ENCODE results near the gene SLC4A8.

DNA sequence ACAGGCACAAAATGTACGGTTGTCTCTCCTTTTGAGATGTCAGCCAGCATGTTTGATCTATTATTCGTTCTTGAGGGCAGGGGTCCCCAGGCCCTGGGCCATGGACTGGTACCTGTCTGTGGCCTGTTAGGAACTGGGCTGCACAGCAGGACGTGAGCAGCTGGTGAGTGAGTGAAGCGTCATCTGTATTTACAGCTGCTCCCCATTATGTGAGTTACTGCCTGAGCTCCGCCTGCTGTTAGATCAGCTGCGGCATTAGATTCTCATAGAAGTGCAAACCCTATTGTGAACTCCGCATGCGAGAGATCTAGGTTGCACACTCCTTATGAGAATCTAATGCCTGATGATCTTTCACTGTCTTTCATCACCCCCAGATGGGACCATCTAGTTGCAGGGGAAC, 125.0 kb downstream of the SLC4A8 start:
- TF ChIP-seq, protein P1, sequence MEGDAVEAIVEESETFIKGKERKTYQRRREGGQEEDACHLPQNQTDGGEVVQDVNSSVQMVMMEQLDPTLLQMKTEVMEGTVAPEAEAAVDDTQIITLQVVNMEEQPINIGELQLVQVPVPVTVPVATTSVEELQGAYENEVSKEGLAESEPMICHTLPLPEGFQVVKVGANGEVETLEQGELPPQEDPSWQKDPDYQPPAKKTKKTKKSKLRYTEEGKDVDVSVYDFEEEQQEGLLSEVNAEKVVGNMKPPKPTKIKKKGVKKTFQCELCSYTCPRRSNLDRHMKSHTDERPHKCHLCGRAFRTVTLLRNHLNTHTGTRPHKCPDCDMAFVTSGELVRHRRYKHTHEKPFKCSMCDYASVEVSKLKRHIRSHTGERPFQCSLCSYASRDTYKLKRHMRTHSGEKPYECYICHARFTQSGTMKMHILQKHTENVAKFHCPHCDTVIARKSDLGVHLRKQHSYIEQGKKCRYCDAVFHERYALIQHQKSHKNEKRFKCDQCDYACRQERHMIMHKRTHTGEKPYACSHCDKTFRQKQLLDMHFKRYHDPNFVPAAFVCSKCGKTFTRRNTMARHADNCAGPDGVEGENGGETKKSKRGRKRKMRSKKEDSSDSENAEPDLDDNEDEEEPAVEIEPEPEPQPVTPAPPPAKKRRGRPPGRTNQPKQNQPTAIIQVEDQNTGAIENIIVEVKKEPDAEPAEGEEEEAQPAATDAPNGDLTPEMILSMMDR (optimal IDR thresholded peaks at IDR 0.05 in 1 of 3, IDR thresholded peaks at IDR 0.05 in 1 of 3, conservative IDR thresholded peaks at IDR 0.05 in 1 of 3; ENCODE audit: extremely low read depth in 1 of 3, insufficient read depth in 2 of 3, low read length in 3 of 3): no peak
- no peak for TF ChIP-seq EZH2 (IDR thresholded peaks at IDR 0.05; ENCODE audit: low read length)
